HUDEP-2 (cell line): ENCODE results near the gene USP12.
"Not testable (repeated sequence)": the region's sequence is repeated elsewhere in the genome, so short reads cannot be mapped to it uniquely, and the experiment has no call there.

Source experiments
- DNase-seq, 76 experiments: peaks; one replicate each; lab custom pipeline; 2025; ENCODE audit not compliant: unreplicated experiment in 76 of 76; lab: John Stamatoyannopoulos, UW

USP12 gene

GRCh38 chr13:27081893-27082679 lies 89.5 kb downstream of the USP12 start:
- DNase-seq, result peak in 3 of 76 experiments; percentile 2 to 14 (median 5)

GRCh38 chr13:27080018-27080948 lies 91.3 kb downstream of the USP12 start:
- DNase-seq, result no peak

GRCh38 chr13:27079421-27079958 lies 92.1 kb downstream of the USP12 start:
- no peak for DNase-seq

GRCh38 chr13:27077451-27077850 lies 94.2 kb downstream of the USP12 start:
- DNase-seq, result no peak

GRCh38 chr13:27076421-27076820 lies 95.2 kb downstream of the USP12 start:
- no peak for DNase-seq

DNA sequence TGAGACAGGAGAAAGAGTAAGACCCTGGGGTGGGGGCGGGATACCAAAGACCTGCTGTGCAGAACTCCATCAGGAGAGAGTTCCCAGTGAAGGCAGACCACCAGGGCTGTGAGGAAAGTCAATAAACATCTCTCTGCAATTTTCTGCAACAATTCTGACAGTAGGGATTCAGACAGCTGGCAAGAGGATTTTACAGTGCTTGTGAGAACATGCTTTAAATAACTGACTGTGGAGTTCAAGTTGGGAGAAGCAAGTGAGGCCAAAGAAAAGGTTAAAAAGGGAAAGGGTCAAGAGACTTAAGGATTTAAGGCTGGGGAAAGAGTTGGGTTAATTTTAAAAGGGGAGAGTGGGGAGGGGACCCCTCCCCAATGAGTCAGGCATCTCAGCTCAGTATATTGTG lies 98.4 kb downstream of the USP12 start:
- DNase-seq, result no peak

DNA sequence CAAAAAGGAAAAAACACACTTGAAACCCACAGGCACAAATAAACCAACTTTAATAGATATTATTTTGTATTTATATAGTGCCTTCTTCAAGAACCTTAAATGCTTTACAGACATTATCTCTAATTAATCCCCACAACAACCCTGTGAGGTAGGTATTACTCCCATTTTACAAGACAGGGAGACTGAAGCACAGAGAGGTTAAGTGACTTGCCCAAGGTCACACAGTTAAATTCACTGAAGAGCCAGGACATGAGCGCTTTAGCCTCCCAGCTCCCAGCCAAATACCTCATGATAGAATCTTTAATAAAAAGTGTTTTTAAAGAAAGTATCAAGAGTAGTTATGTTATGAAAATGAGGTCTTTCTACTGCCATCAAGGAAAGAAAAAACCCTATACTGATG lies 105.5 kb downstream of the USP12 start:
- DNase-seq, result not testable (repeated sequence)

DNA sequence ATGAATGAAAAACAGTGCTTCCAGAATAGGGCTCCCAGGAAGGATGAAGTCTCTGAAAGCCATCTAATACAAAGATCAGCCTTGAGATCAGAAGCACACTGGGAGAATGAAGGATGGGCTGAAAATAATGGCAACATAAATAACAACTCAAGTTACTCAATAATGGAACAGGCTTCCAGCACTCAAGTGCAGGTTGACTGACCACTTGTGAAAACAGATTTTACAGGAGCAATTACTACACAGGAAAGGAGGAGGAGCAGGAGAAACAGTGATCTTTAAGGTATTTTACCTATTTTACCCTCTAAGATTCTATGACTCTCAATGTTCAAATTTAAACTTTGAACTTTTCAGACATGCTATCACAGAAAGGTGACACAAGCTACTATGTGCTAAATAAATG lies 106.0 kb downstream of the USP12 start:
- DNase-seq, result no peak

- no peak for DNase-seq
These were observed 107.2 kb downstream of the USP12 start for GRCh38 chr13:27064252-27064995.

GRCh38 chr13:27057817-27058216 lies 113.8 kb downstream of the USP12 start:
- DNase-seq, result no peak

DNA sequence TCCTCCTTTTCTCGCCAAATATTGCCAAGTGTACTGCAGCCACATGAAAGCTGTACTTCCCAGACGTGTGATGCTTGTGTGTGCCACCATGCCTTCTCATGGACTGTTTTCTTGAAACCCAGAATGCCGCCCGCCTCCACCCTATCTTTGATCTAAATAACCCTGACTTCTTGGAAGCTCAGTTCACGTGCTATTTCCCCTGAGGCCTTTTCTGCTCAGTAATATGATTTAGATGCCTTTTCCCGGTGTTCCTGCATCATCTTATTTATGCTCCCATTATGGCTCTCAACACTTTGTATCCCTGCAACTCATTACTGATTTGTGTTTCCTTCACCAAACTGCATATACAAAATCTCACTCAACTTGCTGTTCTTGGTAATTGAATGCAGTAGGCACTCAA lies 116.1 kb downstream of the USP12 start:
- peak in 12 of 76 experiments; percentile 3 to 32 (median 14) for DNase-seq

GRCh38 chr13:27054760-27055159 lies 116.9 kb downstream of the USP12 start:
- DNase-seq, result no peak

- DNase-seq, result no peak
These were observed 117.6 kb downstream of the USP12 start for GRCh38 chr13:27053902-27054595.

DNA sequence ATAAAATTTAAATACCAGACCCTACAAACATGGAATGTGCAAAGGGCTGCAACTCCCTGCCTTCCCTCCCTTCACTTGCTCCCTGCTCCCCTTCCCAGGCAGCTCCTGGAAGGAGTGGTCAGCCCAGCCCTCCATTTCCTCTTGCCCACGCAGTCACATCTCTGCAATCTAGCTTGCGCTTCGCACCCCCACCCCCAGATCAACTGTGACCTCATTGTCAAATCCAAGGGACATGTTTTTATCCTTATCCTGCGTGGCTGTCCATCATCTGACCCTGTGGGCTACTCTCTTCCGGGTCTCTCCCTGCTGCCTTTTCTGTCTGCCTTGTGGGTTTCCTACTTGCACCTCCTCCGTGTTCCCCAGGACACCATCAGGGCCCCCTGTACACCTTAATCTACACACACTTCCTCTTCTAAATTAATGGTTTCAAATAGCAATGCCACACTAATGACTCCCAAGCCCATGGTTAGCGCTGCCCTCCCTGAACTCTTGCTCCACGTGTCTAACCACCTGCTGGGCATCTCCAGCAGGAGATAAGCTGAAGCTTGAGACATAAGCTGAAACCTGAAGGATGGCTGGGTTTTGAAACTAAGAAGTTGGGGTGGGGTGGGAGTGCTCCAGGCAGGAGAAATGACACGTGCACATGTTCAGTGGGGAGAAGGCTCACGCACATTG lies 118.3 kb downstream of the USP12 start:
- DNase-seq, result peak in 1 of 76 experiments; percentile 9

GRCh38 chr13:27052551-27053208 lies 118.9 kb downstream of the USP12 start:
- DNase-seq, result no peak

DNA sequence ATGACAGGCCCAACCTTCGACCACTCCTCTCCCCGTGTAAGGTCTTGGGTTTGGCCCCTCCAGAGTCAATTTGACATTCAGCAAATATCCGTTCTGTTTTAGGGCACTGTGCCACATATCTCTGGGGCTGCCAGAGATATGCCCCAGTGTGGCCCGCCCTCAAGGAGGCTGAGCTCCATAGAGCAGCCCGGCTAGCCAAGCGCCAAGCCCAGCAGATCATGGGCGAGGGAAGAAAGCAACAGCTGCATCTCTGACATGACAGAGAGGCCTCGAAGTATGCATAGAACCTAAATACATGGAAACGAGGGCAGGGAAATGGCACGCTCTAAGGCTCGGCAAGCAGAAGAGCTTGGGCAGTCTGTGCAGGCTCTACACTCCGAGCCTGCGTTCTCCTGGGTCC lies 124.5 kb downstream of the USP12 start:
- peak in 21 of 76 experiments; percentile 4 to 52 (median 25) for DNase-seq

DNA sequence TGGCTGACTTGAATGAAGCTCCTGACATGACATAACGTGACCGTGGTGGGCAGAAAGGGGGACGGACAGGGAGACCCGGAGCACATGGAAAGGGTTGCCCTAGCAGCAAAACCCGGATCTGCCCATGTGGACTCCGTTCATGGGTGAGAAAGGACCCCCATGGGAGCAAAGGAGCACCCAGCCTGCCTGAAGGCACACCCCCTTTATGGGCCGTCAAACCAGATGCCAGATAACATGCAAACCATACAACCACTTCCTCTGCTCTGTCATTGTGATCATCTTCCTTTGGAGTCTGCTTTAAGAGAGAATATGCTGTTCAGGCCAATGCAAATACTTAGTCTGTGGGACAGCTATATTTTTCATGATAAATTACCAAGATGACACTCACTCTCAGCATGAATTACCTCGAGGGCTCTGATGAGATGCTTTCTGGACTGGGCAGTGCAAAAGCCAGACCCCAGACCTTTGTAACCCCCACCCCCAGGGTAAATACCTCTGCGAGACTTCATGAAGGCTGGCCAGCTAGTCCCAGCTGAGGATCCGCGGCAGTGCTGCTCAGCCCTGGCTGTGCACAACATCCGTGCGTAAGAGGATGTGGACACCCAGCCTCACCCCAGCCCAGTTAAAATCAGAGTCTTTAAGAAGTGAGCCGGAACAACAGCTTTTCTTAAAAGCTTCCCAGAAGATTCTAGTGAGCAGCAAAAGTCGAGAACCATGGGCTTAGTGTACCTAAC lies 126.6 kb downstream of the USP12 start:
- peak in 1 of 76 experiments; percentile 4 for DNase-seq

- DNase-seq, result peak in 10 of 76 experiments; percentile 3 to 57 (median 20)
These were observed 128.6 kb downstream of the USP12 start for GRCh38 chr13:27043013-27043412.
